Stimulated activated CD8-positive, alpha-beta memory T cell treated with anti-CD3 and anti-CD28 coated beads, Interleukin-15, amount 100 ng/mL, for 4 hours (primary cell): Measurements from ENCODE around the gene TINAGL1.

Experiments used
- DNase-seq, 2 donors: peaks; one replicate each; pipeline ENCODE4 v3.0.0-alpha.2; 2020; ENCODE audit warnings: low read depth in 2 of 2

TINAGL1 gene

GRCh38 chr1:31607360-31607759, 31.0 kb downstream of the TINAGL1 start:
- DNase-seq = no peak

DNA sequence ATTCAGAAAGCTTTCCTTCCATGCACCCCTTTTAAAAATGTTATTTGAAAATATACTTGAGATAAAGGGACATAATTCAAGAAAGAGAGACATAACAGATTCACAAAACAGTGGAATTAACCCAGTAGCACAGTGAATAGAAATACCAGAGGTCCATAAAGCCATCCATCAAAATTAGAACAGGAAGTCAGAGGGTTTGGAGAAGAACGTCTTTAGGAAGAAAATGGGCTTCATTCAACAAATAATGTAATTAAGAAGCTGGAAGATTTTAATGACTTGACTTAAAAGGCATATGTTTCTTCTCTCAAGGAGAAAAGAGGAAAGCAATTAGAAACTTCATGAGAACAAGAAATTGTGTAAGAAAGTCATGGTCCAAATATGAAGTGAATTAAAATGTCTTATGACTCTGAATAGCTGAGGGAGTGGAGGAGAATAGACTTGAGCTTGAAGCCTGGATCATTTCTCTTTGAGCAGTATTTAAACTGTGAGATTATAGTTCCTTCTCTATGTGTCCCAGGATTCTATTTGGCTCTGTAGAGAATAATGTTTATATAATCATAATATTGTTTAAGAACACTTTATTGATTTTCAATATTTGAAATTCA, 33.3 kb downstream of the TINAGL1 start:
- DNase-seq = no peak

GRCh38 chr1:31614414-31615005, 38.2 kb downstream of the TINAGL1 start:
- DNase-seq = no peak

GRCh38 chr1:31615414-31615813, 39.1 kb downstream of the TINAGL1 start:
- no peak for DNase-seq

DNA sequence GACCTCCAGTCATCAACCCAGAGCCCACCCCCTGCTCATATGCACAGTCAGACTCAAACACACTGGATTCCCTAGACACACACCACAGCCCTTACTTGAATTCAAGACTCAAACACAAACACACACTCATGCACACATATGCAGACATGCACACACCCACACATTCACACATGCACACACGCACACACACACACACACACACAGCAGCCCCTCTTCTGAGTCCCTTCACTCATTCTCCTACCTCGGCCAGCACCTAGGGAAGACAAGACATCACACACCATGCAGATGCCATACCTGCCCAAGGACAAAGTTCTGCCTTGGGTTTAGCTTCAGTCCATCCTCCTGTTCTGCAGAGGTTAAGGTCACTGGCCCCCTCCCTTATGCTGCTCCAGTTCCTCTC, 39.6 kb downstream of the TINAGL1 start:
- no peak for DNase-seq

DNA sequence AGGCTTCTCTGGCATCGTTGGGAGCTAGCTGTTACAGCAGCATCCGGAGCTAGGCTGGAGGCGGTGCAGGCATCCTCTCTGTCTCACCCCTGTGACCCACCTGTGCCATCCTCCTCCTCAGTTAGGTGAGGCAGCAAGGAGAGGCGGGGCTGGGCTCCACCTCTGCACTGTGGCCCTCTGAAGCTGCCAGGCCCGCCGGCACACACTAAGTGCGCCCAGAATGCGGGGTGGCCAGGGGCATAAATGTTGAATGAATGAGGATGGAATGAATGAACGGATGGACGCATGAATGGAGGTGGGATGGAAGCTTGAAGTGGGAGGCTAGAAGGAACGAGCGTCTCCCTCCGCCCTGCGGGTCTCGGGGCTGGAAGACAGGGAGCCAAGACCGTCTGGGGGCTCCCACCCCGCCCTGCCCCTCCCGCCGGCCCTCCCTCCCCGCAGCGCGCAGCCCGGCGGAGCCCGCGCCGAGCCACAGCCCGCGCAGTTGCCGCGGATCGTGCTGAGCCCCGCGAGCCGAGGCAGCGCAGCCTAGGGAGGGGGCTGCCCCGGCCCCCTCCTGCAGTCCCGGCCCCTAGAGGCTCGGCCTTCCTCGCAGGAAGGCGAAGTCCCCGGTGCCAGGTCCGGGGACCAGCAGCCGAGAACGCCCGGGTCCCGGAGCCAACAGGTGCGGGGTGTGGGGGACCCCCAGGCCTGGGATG, 41.1 kb downstream of the TINAGL1 start, which contains the start of gene HCRTR1:
Gene HCRTR1, plus strand, starts transcription at position 472 of the 698 bp plus-strand sequence. CDS start 1,504 bp downstream, outside the sequence.
- DNase-seq = no peak

DNA sequence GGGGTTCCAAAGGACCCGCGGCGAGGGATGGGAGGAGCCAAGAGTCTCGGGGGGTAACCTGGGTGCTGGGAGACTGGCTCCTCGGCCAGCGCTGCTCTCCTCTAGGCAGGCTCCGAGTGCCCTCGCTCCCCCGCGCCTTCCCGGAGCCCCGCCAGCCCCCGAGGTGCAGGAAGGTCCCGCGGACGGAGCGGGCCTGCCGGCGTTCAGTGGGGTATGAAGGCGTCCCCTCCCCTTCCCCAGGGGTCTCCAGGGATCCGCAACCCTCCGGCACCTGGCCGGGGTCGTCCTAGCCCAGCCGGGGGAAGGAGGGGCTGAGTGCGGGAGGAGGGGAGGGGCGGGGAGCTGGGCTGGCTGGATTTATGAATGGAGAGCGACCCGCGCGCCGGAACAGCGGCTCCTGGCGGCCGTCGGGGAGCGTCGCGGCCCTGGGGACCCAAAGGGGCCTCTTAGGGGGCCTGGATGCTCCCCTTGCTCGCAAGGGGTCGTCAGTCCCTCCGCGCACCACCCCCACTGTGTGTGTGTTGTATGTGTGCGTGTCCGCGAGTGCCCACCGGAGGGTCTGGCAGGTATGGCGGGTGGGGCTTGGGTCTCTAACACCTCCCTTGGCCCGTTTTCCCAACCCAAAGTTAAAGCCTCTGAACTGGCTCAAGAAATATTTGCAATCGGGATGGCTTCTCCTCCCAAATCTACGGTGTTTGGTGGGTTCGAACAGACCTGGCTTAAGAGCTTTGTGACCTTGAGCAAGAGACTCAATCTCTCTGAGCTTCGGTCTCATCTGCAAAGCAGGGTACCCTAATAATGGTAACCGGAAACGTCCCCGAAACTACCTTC, 41.8 kb downstream of the TINAGL1 start:
- no peak for DNase-seq

DNA sequence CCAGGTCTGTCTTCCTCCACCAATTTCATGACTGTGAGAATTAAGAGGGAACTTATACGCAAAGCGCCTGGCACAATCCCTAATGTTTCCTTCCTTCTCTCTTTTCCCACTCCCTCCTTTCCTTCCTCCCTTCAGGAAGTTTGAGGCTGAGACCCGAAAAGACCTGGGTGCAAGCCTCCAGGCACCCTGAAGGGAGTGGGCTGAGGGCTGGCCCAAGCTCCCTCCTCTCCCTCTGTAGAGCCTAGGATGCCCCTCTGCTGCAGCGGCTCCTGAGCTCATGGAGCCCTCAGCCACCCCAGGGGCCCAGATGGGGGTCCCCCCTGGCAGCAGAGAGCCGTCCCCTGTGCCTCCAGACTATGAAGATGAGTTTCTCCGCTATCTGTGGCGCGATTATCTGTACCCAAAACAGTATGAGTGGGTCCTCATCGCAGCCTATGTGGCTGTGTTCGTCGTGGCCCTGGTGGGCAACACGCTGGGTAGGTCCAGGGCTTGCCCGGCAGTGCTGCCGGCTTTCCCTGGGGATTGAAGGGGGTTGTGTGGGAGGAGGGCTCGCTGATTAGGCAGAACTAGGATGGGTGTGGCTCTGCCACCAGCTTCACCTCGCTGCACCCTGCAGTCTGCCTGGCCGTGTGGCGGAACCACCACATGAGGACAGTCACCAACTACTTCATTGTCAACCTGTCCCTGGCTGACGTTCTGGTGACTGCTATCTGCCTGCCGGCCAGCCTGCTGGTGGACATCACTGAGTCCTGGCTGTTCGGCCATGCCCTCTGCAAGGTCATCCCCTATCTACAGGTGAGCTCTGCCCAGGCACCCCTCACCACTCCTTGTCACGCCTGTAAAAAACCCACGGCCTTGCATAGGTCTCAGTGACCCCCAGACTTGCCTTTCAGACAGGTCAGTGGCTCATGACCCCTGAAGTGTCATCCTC, 42.9 kb downstream of the TINAGL1 start:
- DNase-seq = no peak

- DNase-seq = no peak
Observed at GRCh38 chr1:31620631-31621497, 44.5 kb downstream of the TINAGL1 start.

DNA sequence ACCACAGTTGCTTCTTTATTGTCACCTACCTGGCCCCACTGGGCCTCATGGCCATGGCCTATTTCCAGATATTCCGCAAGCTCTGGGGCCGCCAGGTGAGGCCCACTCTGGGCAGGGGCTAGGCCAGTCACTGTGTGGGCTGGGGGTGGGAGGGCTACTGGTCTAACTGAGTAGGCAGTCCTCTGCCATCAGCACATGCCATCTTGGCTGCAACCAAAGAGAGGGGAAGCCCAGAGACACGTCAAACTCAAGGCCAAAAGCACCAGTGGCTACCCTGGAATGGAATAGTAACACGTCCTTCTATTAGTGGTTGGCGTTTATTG, 45.1 kb downstream of the TINAGL1 start:
- no peak for DNase-seq

GRCh38 chr1:31621847-31622730, 45.8 kb downstream of the TINAGL1 start:
- no peak for DNase-seq

GRCh38 chr1:31623365-31623764, 47.0 kb downstream of the TINAGL1 start:
- no peak for DNase-seq

DNA sequence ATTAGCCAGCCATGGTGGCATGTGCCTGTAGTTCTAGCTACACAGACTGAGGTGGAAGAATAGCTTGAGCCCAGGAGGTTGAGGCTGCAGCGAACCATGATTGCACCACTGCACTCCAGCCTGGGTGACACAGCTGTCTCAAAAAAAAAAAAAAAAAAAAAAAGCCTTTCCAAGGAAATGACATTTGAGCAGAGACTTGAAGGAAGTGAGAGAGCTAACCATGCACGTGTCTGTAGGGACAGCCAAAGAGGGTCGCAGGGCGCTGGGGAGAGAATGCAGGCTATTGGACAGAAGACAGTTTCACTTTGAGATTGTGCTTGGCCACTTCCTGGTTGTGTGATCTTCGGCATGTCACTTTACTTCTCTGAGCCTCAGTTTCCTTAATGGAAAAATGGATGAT, 48.0 kb downstream of the TINAGL1 start:
- no peak for DNase-seq

- DNase-seq = no peak
Observed at GRCh38 chr1:31624731-31625514, 48.6 kb downstream of the TINAGL1 start.

- no peak for DNase-seq
Observed at GRCh38 chr1:31625561-31626222, 49.4 kb downstream of the TINAGL1 start.

DNA sequence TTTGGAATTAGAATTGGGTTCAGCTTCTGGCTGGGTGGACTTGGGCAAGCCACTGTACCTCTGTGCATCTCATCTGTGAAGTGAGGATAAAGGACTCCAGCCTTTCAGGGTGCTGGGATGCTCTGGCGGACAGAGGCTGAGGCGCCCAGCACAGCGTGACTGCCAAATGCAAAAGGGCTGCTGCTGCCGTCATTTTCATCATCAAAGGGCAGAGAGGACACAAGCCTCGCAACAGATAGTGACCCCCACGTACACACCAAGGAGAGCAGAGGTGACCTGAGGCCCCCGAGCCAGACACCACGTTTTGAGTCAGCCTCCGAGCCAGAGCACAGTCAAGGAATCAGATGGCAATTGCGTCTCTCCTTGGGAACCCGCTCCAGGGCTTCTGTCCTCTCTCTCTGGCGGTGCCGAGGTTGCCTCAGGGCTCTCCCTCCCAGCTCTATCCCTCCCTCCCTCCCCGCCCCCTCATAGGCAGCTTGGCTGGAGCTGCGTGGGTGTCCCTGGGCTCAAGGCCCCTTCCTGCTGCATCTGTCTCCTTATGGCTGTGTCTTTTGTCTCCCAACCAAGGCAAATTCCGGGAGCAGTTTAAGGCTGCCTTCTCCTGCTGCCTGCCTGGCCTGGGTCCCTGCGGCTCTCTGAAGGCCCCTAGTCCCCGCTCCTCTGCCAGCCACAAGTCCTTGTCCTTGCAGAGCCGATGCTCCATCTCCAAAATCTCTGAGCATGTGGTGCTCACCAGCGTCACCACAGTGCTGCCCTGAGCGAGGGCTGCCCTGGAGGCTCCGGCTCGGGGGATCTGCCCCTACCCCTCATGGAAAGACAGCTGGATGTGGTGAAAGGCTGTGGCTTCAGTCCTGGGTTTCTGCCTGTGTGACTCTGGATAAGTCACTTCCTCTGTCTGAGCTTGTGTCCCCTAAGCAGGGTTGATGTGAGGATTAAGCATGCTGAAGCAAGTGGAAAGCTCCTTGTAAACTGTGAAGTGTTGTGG, 50.2 kb downstream of the TINAGL1 start:
- no peak for DNase-seq
